UCSD-AML1 (cell line): ENCODE data around the gene PCDHA7.
"Not testable (repeated sequence)": the region's sequence is repeated elsewhere in the genome, so short reads cannot be mapped to it uniquely, and the experiment has no call there.

ENCODE experiments used
- DNase-seq: peaks from one replicate; lab custom pipeline; 2025; ENCODE audit not compliant: unreplicated experiment; lab: John Stamatoyannopoulos, UW

PCDHA7 gene

DNA sequence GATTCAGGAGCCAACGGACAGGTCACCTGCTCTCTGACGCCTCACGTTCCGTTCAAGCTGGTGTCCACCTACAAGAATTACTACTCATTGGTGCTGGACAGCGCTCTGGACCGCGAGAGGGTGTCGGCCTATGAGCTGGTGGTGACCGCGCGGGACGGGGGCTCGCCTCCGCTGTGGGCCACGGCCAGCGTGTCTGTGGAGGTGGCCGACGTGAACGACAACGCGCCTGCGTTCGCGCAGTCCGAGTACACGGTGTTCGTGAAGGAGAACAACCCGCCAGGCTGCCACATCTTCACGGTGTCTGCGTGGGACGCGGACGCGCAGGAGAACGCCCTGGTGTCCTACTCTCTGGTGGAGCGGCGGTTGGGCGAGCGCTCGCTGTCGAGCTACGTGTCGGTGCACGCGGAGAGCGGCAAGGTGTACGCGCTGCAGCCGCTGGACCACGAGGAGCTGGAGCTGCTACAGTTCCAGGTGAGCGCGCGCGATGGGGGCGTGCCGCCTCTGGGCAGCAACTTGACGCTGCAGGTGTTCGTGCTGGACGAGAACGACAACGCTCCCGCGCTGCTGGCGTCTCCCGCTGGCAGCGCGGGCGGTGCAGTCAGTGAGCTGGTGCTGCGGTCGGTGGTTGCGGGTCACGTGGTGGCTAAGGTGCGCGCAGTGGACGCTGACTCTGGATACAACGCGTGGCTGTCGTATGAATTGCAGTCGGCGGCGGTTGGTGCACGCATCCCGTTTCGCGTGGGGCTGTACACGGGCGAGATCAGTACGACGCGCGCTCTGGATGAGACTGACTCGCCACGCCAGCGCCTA lies 23.3 kb downstream of the PCDHA7 start:
- DNase-seq, result no peak

DNA sequence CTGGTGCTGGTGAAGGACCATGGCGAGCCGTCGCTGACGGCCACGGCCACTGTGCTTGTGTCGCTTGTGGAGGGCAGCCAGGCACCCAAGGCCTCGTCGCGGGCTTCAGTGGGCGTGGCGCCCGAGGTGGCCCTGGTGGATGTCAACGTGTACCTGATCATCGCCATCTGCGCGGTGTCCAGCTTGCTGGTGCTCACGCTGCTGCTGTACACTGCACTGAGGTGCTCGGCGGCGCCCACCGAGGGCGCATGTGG lies 23.8 kb downstream of the PCDHA7 start:
- DNase-seq, result no peak

DNA sequence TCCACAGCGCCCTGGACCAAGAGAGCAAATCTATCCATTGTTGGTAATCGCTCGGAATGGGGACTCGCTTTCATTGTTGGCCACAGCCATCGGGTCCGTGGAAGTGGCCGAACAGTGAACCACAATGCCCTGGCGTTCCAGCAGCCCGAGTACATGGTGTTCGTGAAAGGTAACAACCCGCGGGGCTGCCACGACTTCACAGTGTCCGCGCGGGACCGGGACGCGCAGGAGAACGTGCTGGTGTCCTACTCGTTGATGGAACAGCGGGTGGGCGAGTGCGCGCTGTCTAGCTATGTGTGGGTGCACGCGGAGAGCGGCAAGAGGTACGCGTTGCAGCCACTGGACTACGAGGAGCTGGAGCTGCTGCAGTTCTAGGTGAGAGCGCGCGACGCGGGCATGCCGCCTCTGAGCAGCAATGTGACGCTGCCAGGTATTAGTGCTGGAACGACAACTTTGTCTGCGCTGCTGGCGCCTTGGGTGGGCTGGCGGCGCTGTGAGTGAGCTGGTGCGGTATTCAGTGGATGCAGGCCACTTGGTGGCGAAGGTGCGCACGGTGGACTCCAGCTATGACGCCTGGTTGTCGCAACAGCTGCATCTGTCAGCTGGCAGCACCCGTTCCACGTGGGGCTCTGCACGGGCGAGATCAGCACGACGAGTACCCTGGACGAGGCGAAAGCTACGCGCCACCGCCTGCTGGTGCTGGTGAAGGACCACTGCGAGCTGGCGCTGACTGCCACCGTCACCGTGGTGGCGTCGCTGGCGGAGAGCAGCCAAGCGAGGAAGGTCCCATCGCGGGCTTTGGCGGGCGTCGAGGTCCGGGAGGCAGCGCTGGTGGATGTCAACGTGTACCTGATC lies 28.6 kb downstream of the PCDHA7 start:
- DNase-seq, result no peak

DNA sequence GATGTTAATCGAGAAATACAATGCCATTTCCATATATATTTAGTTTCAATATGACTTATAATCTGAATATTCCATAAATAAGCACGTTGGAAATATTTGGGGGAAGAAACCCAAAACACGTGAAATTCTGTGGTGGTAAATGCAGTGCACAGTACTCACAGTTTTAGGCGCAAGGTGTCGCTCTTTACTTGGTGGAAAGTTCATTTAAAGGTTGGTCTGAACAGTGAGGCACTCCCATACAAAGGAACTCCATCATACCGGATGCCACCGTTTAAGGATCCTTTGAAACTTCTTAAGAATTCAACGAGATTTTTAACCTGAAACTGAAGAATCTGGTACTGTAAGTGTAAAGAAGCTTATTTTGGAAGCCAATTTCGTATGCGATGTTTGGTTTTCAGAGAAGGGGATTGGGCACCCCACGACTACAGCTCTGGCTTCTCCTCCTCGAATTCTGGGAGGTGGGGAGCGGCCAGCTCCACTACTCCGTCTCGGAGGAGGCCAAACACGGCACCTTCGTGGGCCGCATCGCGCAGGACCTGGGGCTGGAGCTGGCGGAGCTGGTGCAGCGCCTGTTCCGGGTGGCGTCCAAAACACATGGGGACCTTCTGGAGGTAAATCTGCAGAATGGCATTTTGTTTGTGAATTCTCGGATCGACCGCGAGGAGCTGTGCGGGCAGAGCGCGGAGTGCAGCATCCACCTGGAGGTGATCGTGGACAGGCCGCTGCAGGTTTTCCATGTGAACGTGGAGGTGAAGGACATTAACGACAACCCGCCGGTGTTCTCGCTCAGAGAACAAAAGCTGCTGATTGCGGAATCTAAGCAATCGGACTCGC lies 34.9 kb downstream of the PCDHA7 start, which contains the start of gene PCDHA11:
TSS of gene PCDHA11 (plus strand) at position 237 of the 834 bp plus-strand sequence. CDS start at position 384, 147 bp downstream.
- no peak for DNase-seq

DNA sequence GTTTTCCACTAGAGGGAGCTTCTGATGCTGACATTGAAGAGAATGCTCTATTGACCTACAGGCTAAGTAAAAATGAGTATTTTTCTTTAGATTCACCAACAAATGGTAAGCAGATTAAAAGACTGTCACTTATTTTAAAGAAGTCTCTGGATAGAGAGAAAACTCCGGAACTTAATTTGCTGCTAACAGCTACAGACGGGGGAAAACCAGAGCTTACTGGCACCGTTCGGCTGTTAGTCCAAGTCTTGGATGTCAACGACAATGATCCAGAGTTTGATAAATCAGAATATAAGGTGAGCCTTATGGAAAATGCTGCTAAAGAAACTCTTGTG lies 35.5 kb downstream of the PCDHA7 start:
- no peak for DNase-seq

DNA sequence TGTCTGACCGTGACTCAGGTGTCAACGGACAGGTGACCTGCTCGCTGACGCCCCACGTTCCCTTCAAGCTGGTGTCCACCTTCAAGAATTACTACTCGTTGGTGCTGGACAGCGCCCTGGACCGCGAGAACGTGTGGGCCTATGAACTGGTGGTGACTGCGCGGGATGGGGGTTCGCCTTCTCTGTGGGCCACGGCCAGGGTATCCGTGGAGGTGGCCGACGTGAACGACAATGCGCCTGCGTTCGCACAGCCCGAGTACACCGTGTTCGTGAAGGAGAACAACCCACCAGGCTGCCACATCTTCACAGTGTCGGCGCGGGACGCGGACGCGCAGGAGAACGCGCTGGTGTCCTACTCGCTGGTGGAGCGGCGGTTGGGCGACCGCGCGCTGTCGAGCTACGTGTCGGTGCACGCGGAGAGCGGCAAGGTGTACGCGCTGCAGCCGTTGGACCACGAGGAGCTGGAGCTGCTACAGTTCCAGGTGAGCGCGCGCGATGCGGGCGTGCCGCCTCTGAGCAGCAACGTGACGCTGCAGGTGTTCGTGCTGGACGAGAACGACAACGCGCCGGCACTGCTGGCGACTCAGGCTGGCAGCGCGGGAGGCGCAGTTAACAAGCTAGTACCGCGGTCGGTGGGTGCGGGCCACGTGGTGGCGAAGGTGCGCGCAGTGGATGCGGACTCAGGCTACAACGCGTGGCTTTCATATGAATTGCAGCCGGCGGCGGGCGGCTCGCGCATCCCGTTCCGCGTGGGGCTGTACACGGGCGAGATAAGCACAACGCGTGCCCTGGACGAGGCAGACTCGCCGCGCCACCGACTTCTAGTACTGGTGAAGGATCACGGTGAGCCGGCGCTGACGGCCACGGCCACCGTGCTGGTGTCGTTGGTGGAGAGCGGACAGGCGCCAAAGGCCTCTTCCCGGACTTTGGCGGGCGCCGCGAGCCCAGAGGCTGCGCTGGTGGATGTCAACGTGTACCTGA lies 36.4 kb downstream of the PCDHA7 start:
- no peak for DNase-seq

DNA sequence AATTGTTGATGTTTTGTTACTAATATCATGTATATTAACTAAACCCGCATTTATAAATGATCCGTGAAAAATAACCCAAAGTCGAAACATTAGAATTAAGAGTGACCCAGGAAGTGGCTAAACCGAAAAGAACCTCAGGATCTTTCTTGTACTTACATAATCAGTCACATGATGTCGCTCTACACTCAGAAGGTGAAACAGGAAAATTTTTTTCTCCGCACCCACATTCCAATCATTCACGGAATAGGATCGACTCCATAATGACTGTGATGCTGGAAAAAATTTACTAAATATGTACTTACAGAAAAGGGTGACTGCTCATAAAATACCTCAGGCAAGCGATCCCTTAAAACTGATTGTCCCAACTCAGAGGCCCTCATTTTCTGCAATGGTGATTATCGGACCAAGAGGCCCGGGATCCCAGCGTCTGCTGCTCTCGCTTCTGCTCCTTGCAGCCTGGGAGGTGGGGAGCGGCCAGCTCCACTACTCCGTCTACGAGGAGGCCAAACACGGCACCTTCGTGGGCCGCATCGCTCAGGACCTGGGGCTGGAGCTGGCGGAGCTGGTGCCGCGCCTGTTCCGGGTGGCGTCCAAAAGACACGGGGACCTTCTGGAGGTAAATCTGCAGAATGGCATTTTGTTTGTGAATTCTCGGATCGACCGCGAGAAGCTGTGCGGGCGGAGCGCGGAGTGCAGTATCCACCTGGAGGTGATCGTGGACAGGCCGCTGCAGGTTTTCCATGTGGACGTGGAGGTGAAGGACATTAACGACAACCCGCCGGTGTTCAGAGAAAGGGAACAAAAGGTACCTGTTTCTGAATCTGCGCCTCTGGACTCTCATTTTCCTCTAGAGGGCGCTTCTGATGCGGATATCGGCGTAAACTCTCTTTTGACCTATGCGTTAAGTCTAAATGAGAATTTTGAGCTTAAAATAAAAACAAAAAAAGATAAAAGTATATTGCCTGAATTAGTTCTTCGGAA lies 41.3 kb downstream of the PCDHA7 start, which contains the start of gene PCDHA12:
TSS of gene PCDHA12 (plus strand) at position 224 of the 981 bp plus-strand sequence. CDS start at position 389, 165 bp downstream.
- no peak for DNase-seq

DNA sequence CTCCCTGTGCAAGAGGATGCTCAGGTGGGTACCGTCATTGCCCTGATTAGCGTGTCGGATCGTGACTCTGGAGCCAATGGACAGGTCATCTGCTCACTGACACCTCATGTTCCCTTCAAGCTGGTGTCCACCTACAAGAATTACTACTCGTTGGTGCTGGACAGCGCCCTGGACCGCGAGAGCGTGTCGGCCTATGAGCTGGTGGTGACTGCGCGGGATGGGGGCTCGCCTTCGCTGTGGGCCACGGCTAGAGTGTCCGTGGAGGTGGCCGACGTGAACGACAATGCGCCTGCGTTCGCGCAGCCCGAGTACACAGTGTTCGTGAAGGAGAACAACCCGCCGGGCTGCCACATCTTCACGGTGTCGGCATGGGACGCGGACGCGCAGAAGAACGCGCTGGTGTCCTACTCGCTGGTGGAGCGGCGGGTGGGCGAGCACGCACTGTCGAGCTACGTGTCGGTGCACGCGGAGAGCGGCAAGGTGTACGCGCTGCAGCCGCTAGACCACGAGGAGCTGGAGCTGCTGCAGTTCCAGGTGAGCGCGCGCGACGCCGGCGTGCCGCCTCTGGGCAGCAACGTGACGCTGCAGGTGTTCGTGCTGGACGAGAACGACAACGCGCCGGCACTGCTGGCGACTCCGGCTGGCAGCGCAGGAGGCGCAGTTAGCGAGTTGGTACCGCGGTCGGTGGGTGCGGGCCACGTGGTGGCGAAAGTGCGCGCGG lies 42.6 kb downstream of the PCDHA7 start:
- not testable (repeated sequence) for DNase-seq

DNA sequence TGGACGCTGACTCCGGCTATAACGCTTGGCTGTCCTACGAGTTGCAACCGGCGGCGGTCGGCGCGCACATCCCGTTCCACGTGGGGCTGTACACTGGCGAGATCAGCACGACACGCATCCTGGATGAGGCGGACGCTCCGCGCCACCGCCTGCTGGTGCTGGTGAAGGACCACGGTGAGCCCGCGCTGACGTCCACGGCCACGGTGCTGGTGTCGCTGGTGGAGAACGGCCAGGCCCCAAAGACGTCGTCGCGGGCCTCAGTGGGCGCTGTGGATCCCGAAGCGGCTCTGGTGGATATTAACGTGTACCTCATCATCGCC lies 43.2 kb downstream of the PCDHA7 start:
- no peak for DNase-seq

DNA sequence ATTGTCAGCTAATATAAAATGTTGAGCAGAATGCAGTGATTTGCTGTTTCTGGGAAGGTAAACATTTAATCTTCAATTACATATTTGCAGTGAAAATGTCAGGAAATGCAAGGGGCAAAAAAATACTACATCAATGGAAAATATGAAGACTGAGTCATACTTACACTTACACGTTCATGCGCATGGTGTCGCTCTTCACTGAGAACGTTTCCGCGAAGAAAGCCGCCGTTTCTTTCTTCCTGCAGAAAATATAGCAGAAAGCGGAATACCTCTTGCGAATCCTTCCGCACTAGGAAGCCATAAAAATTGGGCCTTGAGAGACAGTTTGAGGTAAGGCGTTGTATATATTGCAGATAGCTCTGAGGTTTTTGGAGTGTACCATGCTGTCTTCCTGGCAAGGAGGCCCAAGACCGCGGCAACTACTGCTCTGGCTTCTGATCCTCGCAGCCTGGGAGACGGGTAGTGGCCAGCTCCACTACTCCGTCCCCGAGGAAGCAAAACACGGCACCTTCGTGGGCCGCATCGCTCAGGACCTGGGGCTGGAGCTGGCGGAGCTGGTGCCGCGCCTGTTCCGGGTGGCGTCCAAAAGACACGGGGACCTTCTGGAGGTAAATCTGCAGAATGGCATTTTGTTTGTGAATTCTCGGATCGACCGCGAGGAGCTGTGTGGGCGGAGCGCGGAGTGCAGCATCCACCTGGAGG lies 48.0 kb downstream of the PCDHA7 start, which contains the start of gene PCDHA13:
TSS of gene PCDHA13 (plus strand) at position 236 of the 702 bp plus-strand sequence. CDS start at position 381, 145 bp downstream.
- DNase-seq, result no peak

DNA sequence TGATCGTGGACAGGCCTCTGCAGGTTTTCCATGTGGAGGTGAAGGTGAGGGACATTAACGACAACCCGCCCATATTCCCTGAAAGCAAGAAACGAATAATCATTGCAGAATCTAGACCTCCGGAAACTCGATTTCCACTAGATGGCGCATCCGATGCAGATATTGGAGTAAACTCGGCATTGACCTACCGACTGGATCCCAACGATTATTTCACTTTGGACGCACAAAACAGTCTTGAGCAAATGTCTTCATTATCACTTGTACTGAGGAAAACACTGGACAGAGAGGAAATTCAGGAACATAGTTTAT lies 48.5 kb downstream of the PCDHA7 start:
- DNase-seq, result no peak

DNA sequence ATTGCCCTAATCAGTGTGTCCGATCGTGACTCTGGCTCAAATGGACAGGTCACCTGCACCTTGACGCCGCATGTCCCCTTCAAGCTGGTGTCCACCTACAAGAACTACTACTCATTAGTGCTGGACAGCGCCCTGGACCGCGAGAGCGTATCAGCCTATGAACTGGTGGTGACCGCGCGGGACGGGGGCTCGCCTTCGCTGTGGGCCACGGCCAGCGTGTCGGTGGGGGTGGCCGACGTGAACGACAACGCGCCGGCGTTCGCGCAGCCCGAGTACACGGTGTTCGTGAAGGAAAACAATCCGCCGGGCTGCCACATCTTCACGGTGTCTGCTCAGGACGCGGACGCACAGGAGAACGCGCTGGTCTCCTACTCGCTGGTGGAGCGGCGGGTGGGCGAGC lies 49.3 kb downstream of the PCDHA7 start:
- no peak for DNase-seq

DNA sequence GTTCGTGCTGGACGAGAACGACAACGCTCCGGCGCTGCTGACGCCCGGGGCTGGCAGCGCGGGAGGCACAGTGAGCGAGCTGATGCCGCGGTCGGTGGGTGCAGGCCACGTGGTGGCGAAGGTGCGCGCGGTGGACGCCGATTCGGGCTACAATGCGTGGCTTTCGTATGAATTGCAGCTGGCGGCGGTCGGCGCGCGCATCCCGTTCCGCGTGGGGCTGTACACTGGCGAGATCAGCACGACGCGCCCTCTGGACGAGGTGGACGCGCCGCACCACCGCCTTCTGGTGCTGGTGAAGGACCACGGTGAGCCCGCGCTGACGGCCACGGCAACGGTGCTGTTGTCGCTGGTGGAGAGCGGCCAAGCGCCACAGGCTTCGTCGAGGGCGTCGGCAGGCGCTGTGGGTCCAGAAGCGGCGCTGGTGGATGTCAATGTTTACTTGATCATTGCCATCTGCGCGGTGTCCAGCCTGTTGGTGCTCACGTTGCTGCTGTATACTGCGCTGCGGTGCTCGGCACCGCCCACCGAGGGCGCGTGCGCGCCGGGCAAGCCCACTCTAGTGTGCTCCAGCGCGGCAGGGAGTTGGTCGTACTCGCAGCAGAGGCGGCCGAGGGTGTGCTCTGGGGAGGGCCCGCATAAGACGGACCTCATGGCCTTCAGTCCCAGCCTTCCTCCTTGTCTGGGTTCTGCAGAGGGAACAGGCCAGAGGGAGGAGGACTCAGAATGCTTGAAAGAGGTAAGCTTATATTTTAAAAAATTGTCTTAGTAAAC lies 50.0 kb downstream of the PCDHA7 start:
- DNase-seq, result no peak
